ENCODE results near the gene EXOC3L1. TPM values are rescaled to one million over a fixed set of nuclear protein-coding genes. Genes with fewer than 3 reads are reported as not detected.

Gene EXOC3L1
- total and polyA plus RNA-seq, 4 donors = 1.1 to 5.5 (median 3.8) TPM

DNA sequence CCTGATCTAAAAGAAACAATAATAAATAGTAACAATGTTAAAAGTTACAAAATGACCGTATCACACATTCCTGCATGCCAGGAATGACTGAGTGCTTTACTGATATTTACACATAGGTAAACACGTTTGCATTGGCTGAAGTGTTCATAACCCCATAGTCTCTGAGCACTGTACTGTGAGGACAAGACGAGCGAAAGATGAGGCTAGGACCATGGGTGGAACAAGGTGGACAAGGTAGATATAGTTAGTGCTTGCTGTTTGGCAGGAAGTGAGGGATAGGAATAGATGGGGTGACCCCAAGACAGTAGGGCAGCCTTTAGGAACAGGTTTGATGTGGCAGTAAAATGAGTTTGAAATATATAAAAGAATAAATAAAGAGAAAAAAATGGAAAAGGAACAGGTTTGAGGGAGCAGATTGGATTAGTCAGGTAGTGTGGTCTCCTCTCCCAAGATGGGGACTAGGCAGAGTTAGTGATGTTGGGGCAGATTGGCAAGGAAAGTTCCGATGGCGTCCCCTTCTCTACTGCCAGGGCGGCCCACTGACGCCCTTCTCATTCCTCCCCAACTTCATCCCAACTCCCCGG, 1.6 kb upstream of the EXOC3L1 start:
- Histone ChIP-seq H3K36me3 (ENCODE audit: control insufficient read depth, insufficient read depth, low read length) (peaks cover 49% of the 10 kb centered on the region), H3K9me3 (ENCODE audit: control insufficient read depth, insufficient read depth, low read length) (no peaks in the 10 kb centered on the region), H3K27me3 (ENCODE audit: control insufficient read depth, insufficient read depth, low read length) (no peaks in the 10 kb centered on the region), H3K4me3 (ENCODE audit: low read depth, low read length) (peak overlapping the region; percentile 20), H3K27ac (ENCODE audit: low read depth, low read length) (no peak overlapping the region), H3K4me1 (ENCODE audit: control insufficient read depth, insufficient read depth, low read length) (peaks cover 35% of the 10 kb centered on the region)
- WGBS (ENCODE audit: insufficient coverage) = 29% methylated on average over 5 of the region's 9 CpGs
- no peak for DNase-seq (ENCODE audit: low read depth in 4 of 6, low spot score in 6 of 6)

DNA sequence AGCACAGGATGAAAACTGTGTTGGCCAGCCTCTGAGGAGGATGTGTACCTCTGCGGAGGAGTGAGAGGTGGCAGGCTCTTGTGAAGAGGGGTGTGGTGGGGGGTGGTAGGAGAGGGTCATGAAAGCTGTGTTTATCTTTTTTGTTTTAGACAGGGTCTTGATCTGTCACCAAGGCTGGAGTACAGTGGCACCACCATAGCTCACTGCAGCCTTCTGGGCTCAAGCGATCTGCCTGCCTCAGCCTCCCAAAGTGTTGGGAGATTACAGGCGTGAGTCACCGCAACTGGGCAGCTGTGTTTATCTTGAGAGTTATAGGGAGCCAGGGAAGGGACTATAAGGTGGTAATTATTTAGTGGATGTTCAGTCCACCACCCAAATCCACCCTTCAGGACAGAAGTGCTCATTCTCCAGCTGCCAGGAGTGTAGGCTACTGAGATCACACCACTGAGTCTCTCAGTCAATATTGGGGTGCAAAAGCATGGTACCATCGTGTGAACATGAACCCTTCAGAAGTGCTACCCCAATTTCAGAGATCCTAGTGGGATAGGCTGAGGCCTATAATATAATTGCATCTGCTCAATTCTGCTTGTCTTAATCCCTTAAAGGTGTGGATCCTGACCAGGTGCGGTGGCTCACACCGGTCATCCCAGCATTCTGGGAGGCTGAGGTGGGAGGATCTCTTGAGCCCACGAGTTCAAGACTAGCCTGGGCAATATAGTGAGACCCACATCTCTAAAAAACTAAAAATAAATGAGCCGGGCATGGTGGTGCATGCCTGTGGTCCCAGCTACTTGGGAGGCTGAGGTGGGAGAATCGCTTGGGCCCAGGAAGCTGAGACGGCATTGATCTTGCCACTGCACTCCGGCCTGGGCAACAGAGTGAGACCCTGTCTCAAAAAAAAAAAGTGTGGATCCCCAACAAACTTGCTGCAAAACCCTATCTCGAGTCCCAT, 788 bp upstream of the EXOC3L1 start:
- H3K4me3 ChIP-seq (ENCODE audit: low read depth, low read length) = no peak overlapping the region
- H3K9me3 ChIP-seq (ENCODE audit: control insufficient read depth, insufficient read depth, low read length) = no peaks in the 10 kb centered on the region
- peaks cover 38% of the 10 kb centered on the region for H3K4me1 ChIP-seq (ENCODE audit: control insufficient read depth, insufficient read depth, low read length)
- H3K36me3 ChIP-seq (ENCODE audit: control insufficient read depth, insufficient read depth, low read length) = peaks cover 41% of the 10 kb centered on the region
- DNase-seq (ENCODE audit: low read depth in 4 of 6, low spot score in 6 of 6) = no peak
- no peaks in the 10 kb centered on the region for H3K27me3 ChIP-seq (ENCODE audit: control insufficient read depth, insufficient read depth, low read length)
- 85% methylated on average over 6 of the region's 13 CpGs for WGBS (ENCODE audit: insufficient coverage)
- no peak overlapping the region for H3K27ac ChIP-seq (ENCODE audit: low read depth, low read length)

DNA sequence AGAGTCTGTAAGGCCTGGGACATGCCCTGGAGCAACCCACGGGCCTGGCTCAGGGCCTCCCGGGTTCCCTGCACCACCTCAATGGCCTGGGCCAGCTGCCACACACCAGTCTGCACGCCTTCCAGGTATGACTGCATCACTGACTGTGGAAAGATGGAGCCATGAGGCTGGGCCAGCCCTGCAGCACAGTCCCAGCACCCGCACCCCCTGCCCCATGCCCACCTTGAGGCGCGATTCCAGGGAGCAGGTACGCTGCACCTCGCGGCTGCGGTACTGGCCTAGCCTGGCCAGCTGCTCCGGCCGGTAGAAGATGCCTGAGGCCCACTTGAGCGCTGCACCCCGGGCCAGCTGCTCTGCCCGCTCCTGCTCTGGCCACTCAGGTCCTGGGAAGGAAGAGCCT, 1.1 kb downstream of the EXOC3L1 start:
- 89% methylated on average over 12 of the region's 15 CpGs for WGBS (ENCODE audit: insufficient coverage)
- DNase-seq (ENCODE audit: low read depth in 4 of 6, low spot score in 6 of 6) = no peak
- Histone ChIP-seq H3K4me1 (ENCODE audit: control insufficient read depth, insufficient read depth, low read length) (peaks cover 55% of the 10 kb centered on the region), H3K36me3 (ENCODE audit: control insufficient read depth, insufficient read depth, low read length) (peaks cover 22% of the 10 kb centered on the region), H3K27me3 (ENCODE audit: control insufficient read depth, insufficient read depth, low read length) (no peaks in the 10 kb centered on the region), H3K4me3 (ENCODE audit: low read depth, low read length) (no peak overlapping the region), H3K27ac (ENCODE audit: low read depth, low read length) (no peak overlapping the region), H3K9me3 (ENCODE audit: control insufficient read depth, insufficient read depth, low read length) (no peaks in the 10 kb centered on the region)

DNA sequence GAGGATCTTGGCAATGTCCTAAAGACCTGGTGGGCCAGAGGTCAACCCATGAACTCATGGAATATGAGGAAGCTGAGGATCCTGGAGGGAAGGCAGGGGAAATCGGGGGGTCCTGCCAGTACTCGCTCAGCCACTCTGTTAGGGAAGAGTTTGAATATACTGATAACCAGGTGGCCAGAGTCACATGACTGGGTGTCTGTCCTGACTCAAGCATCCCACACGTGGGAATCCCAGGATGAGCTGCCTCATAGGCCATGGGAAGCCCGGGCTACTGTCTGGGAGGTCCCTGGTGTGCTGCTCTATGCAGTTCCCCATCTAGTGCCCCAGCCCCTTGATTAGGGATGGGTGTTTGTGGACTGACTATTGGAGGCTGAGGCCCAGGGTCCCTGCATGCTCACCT, 1.6 kb downstream of the EXOC3L1 start:
- no peaks in the 10 kb centered on the region for H3K9me3 ChIP-seq (ENCODE audit: control insufficient read depth, insufficient read depth, low read length)
- WGBS (ENCODE audit: insufficient coverage) = 78% methylated on average over 4 of the region's 4 CpGs
- H3K4me1 ChIP-seq (ENCODE audit: control insufficient read depth, insufficient read depth, low read length) = peaks cover 52% of the 10 kb centered on the region
- no peak overlapping the region for H3K27ac ChIP-seq (ENCODE audit: low read depth, low read length)
- no peak for DNase-seq (ENCODE audit: low read depth in 4 of 6, low spot score in 6 of 6)
- H3K27me3 ChIP-seq (ENCODE audit: control insufficient read depth, insufficient read depth, low read length) = no peaks in the 10 kb centered on the region
- H3K4me3 ChIP-seq (ENCODE audit: low read depth, low read length) = no peak overlapping the region
- H3K36me3 ChIP-seq (ENCODE audit: control insufficient read depth, insufficient read depth, low read length) = peaks cover 18% of the 10 kb centered on the region

DNA sequence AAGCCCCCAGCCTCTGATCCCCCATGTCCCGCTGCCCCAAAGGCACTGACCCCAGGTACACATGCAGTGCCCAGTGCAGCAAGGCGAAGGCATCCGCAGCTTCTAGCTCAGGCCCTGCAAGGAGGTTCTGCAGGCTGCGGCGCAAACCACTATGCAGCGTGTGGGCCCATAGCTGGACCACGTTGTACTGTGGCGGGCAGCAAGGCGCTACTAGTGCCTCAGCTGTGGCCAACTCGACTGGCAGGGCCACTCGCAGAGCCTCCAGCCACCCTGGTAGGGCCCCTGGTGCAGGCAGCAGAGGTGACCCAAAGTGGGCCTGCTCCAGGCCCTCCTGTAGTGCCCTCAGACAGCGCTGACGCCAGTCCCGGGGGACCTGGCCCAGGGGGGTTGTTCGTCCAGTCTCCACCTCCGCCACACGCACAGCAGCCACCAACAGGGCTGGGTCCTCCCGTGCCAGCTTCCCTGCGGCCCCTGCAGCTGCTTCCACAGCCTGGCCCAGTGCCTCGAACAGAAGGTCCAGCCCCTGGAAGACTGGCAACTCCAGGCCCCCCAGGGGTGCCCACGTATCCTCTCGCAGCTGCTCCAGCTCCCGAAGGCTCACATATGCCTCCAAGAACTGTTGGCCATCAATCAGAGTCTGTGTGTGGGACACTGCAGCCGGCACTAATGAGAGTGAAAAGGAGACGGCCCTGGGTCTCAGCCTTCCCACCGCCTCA, 2.6 kb downstream of the EXOC3L1 start:
- Histone ChIP-seq H3K27ac (ENCODE audit: low read depth, low read length) (no peak overlapping the region), H3K4me3 (ENCODE audit: low read depth, low read length) (no peak overlapping the region), H3K4me1 (ENCODE audit: control insufficient read depth, insufficient read depth, low read length) (peaks cover 45% of the 10 kb centered on the region), H3K36me3 (ENCODE audit: control insufficient read depth, insufficient read depth, low read length) (peaks cover 13% of the 10 kb centered on the region), H3K9me3 (ENCODE audit: control insufficient read depth, insufficient read depth, low read length) (no peaks in the 10 kb centered on the region), H3K27me3 (ENCODE audit: control insufficient read depth, insufficient read depth, low read length) (no peaks in the 10 kb centered on the region)
- DNase-seq (ENCODE audit: low read depth in 4 of 6, low spot score in 6 of 6) = peak in 1 of 6 donors; percentile 72
- WGBS (ENCODE audit: insufficient coverage) = 49% methylated on average over 23 of the region's 26 CpGs

DNA sequence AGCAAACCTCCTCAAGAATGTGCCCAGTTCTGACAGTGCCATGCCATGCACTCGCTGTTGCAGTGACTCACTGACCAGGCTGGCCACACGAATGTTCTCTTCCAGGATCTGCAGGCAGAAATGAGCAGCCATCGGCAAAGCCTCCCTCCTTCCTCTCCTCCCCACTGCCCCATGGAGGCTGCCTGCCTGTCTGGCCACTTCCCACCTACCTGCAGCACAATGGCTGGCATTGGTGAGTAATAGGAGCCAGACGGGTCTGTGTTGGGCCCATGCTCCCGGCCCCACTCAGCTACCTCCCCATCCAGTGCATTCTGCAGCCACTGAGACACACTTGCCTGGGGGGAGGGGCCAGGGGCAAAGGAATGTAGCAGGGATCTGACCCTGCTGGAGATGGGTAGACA, 3.4 kb downstream of the EXOC3L1 start:
- DNase-seq (ENCODE audit: low read depth in 4 of 6, low spot score in 6 of 6) = no peak
- Histone ChIP-seq H3K9me3 (ENCODE audit: control insufficient read depth, insufficient read depth, low read length) (no peaks in the 10 kb centered on the region), H3K4me3 (ENCODE audit: low read depth, low read length) (no peak overlapping the region), H3K27ac (ENCODE audit: low read depth, low read length) (no peak overlapping the region), H3K36me3 (ENCODE audit: control insufficient read depth, insufficient read depth, low read length) (peaks cover 13% of the 10 kb centered on the region), H3K4me1 (ENCODE audit: control insufficient read depth, insufficient read depth, low read length) (peaks cover 42% of the 10 kb centered on the region), H3K27me3 (ENCODE audit: control insufficient read depth, insufficient read depth, low read length) (no peaks in the 10 kb centered on the region)
- 93% methylated on average over 3 of the region's 5 CpGs for WGBS (ENCODE audit: insufficient coverage)

DNA sequence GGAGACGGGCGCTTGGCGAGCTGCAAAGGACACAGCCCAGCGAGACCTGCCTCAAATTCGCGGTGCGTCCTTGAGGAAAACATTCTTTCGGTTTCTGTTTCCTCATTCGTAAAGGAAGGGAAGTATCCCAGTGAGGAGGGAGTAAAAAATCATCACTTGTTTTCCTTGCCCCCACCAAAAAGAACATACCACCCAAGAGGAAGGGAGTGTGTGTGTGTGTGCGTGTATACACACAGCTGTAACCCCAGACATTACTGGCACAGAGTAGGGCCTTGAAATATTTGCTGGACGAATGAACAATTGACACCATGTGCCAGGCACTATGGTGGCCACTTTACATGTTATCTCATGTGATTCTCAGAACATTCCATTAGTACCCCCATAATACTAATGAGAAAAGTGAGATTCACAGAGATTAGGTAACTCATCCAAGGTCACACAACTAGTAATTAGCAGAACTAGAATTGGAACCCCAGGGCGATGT, 4.2 kb downstream of the EXOC3L1 start:
- DNase-seq (ENCODE audit: low read depth in 4 of 6, low spot score in 6 of 6) = no peak
- Histone ChIP-seq H3K36me3 (ENCODE audit: control insufficient read depth, insufficient read depth, low read length) (peaks cover 14% of the 10 kb centered on the region), H3K4me3 (ENCODE audit: low read depth, low read length) (no peak overlapping the region), H3K4me1 (ENCODE audit: control insufficient read depth, insufficient read depth, low read length) (peaks cover 44% of the 10 kb centered on the region), H3K27ac (ENCODE audit: low read depth, low read length) (no peak overlapping the region), H3K9me3 (ENCODE audit: control insufficient read depth, insufficient read depth, low read length) (no peaks in the 10 kb centered on the region), H3K27me3 (ENCODE audit: control insufficient read depth, insufficient read depth, low read length) (no peaks in the 10 kb centered on the region)
- 12% methylated on average over 8 of the region's 12 CpGs for WGBS (ENCODE audit: insufficient coverage)

DNA sequence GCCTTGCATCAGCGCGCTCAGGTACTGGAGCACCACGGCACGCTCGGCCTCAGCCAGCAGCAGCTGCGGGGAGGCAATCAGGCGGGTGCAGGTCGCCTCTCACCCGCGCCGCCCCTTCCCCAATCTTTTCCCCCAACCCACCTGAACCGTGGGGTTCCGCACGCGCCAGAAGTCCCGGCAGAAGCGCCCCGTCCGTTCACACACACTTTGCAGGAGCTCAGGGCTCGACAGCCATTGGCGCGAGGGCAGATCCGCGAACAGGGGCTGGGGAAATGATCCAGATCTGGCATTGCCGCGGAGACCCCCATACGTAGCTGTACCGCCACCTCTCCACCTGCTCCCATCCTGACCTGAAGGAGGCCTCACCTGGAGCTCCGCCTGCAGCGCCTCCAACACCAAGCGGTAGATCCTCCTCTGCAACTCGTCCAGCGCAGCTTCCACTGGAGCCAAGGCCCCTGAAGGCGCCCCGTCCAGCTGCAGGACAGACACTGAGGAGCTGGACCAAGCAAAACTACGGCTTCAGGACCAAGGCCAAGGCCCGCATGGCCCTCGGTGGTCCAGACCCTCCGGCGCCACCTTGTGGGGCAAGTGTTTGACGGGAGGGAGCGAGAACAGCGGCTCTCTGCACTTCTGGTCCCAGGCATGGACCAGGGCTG, 4.8 kb downstream of the EXOC3L1 start:
- Histone ChIP-seq H3K4me3 (ENCODE audit: low read depth, low read length) (no peak overlapping the region), H3K27me3 (ENCODE audit: control insufficient read depth, insufficient read depth, low read length) (no peaks in the 10 kb centered on the region), H3K36me3 (ENCODE audit: control insufficient read depth, insufficient read depth, low read length) (peaks cover 20% of the 10 kb centered on the region), H3K4me1 (ENCODE audit: control insufficient read depth, insufficient read depth, low read length) (peaks cover 47% of the 10 kb centered on the region), H3K9me3 (ENCODE audit: control insufficient read depth, insufficient read depth, low read length) (no peaks in the 10 kb centered on the region), H3K27ac (ENCODE audit: low read depth, low read length) (peak overlapping the region; percentile 40)
- peak in 4 of 6 donors; percentile 70 to 92 (median 80) for DNase-seq (ENCODE audit: low read depth in 4 of 6, low spot score in 6 of 6)
- WGBS (ENCODE audit: insufficient coverage) = 12% methylated on average over 43 of the region's 43 CpGs

DNA sequence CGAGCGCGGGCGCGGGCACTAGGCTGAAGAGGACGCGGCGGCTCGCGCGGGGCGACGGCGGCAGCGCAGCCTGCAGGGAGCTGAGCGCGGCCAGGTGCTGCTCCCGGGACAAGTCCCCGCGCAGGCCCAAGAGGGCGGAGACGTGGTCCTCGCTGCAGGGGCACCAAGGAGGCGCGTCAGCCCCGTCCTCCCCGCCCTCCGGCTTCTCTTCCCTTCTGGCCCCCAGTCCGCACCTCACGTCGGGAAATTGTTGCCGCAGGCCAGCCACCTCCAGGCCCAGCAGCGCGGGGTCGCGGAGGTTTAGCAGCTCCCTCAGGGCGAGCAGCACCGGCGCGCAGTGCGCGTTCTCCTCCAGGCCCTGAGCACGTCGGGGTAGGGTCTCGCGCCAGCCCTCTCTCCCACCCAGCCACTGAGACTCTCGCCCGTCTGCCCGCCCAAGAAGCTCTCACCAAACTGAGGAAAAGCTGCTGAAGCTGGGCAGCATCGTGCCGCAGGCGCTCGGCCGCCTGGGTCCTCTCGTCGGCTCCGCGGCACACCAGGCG, 5.4 kb downstream of the EXOC3L1 start:
- no peak for DNase-seq (ENCODE audit: low read depth in 4 of 6, low spot score in 6 of 6)
- Histone ChIP-seq H3K9me3 (ENCODE audit: control insufficient read depth, insufficient read depth, low read length) (no peaks in the 10 kb centered on the region), H3K27me3 (ENCODE audit: control insufficient read depth, insufficient read depth, low read length) (no peaks in the 10 kb centered on the region), H3K4me3 (ENCODE audit: low read depth, low read length) (peak overlapping the region; percentile 68), H3K36me3 (ENCODE audit: control insufficient read depth, insufficient read depth, low read length) (peaks cover 26% of the 10 kb centered on the region), H3K4me1 (ENCODE audit: control insufficient read depth, insufficient read depth, low read length) (peaks cover 47% of the 10 kb centered on the region), H3K27ac (ENCODE audit: low read depth, low read length) (peak overlapping the region; percentile 87)
- WGBS (ENCODE audit: insufficient coverage) = 5% methylated on average over 59 of the region's 59 CpGs
